Fibroblast of mammary gland (primary cell): ENCODE results near the gene NFKB2.

ENCODE experiments used
- DNase-seq: peaks from one replicate; pipeline ENCODE4 v3.0.0-alpha.2; 2010; ENCODE audit warnings: low read depth
- H3K4me3 ChIP-seq: 2 replicates; pipeline ENCODE4 v1.5.1; 2011; ENCODE audit warnings: low read depth, mild to moderate bottlenecking, low read length, moderate library complexity; ENCODE audit not compliant: control insufficient read depth
- CTCF ChIP-seq: conservative IDR thresholded peaks from 2 replicates; pipeline ENCODE4 v1.5.1; 2011; ENCODE audit warnings: low read depth, low read length, inconsistent platforms; ENCODE audit not compliant: control insufficient read depth, insufficient read depth

The NFKB2 gene

DNA sequence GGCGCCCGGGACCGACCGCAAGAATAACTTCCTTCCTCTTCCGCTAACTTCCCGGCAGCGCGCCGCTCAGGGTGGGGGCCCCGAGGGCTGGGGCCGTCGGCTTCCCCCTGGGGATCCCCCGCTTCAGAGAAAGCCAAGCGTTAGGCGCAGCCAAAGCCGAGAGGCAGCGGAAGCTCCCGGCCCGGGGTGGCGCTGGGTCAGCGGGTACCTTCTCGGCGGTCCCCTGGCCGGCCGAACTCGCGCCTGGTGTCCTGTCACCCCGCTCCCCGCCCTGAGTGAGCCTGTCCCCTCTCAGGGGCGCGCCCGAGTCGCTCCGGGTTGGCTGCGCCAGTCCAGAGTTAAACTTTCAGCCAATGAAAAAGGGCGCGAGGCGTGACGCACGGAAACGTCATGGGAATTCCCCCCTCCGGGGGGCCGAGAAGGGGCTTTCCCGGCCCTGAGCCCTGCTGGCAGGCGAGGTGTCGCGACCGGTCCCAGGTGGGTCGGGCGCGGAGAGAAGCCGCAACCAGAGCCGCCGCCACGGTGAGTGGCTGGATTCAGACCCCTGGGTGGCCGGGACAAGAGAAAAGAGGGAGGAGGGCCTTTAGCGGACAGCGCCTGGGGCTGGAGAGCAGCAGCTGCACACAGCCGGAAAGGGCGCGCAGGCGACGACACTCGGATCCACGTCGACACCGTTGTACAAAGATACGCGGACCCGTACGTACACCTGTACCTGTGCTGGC is 1.3 kb upstream of the NFKB2 start:
- peak overlapping the region; percentile 74 for H3K4me3 ChIP-seq
- peak; percentile 89 for DNase-seq
- no peak for TF ChIP-seq CTCF

DNA sequence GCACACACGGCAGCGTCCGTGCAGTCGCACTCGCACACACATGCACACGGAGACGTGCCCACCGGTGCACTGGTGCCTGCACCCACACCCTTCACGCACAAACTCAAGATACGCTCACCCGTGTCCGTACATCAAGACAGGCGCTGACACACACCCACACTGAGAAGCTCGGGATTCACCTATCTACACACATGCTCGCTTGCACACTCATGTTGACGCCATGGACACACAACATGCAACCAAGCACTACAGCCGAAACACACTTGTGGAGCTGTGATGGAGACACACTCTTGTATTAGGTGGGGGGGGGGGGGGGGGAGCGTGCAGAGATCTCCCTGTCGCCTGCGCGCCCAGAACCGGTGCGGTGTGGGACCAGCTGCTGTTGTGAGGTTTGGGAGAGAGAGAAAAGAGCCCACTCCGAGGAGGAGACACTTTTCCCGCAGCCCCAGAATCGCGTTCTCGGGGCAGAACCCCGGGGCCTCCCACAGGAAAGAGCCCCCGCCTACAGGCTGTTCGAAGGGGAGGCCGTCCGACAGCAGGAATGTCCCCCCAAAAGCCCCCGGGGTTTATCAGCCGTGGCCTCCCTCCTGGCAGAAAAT is 605 bp upstream of the NFKB2 start:
- no peak for TF ChIP-seq CTCF
- H3K4me3 ChIP-seq: peak overlapping the region; percentile 74
- DNase-seq: peak; percentile 40

DNA sequence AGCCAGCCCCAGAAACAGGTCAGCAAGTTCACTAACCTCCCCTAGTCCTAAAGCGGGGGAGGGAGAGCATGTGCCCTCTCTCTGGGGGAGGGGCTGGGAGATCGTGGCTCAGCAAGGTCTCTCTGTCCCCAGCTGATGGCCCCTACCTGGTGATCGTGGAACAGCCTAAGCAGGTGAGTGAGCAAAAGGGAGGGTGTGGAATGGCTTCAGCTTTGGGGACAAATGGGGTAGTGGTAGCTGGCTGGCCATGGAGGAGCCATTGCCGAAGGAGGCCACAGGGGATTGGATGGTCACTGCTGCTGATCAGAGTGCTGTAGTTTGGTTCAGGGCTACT is 779 bp downstream of the NFKB2 start:
- no peak for TF ChIP-seq CTCF
- DNase-seq: no peak
- H3K4me3 ChIP-seq: peak overlapping the region; percentile 74

GRCh38 chr10:102396730-102397151 is 1.2 kb downstream of the NFKB2 start:
- DNase-seq: no peak
- no peak for TF ChIP-seq CTCF
- H3K4me3 ChIP-seq: peak overlapping the region; percentile 74

- TF ChIP-seq CTCF: no peak
- DNase-seq: no peak
- no peak overlapping the region for H3K4me3 ChIP-seq
Observed at GRCh38 chr10:102397222-102398171, 2.0 kb downstream of the NFKB2 start.

GRCh38 chr10:102398172-102399020 is 2.9 kb downstream of the NFKB2 start:
- no peak for TF ChIP-seq CTCF
- no peak for DNase-seq
- H3K4me3 ChIP-seq: no peak overlapping the region
